ENCODE data around the gene VAMP2.

VAMP2 gene

DNA sequence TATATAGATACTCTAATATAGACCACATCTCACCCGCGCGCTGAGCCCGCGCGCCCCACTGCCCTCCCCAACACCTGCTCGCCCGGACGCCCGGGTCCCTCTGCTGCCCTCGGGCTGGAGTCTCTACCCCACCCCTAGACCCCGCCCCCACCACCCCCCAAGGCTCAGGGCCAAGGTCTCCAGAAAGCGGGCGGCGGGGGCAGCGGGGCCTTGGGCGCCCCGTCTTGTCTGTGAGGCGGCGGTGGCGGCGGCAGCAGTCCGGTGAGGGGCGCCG lies 41.4 kb downstream of the VAMP2 start:
- no peak for DNase-seq

DNA sequence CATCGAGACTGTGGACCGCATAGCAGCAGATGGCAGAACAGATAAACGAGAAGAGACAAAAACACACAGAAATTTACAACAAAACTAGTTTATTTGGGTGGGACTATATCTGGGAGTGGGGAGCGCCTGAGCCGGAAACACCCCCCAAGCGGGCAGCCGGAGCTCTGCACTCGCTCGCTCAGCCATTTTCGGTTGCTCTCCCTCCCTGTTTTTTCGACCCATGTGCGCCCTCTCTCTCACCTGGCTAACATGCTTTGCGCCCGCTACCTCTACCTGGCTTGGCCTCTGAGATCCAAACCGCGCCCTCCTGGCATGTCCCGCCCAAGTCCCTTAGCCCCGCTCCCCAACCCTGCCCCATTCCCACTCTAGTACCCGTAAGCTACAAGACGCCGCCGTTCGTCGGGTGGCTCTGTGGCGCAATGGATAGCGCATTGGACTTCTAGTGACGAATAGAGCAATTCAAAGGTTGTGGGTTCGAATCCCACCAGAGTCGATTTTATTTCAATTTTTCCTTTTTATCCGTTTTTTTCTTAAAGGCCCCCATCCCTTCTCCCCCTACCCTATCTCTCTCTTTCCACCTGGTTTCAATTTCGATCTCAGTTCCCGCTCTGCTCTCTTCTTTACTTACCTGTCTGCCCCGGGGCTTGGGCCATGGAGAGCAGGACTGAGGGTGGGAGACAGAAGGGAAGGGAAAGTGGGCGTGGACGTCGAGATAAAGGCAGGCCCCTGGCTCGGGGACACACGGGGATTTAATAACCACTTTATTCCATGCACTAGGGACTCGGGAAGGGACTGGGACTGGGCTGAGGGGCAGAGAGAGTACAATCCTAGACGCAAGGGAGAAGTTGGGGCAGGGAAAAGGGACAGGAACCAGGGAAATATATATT lies 42.0 kb downstream of the VAMP2 start:
- DNase-seq: peak; percentile 98

DNA sequence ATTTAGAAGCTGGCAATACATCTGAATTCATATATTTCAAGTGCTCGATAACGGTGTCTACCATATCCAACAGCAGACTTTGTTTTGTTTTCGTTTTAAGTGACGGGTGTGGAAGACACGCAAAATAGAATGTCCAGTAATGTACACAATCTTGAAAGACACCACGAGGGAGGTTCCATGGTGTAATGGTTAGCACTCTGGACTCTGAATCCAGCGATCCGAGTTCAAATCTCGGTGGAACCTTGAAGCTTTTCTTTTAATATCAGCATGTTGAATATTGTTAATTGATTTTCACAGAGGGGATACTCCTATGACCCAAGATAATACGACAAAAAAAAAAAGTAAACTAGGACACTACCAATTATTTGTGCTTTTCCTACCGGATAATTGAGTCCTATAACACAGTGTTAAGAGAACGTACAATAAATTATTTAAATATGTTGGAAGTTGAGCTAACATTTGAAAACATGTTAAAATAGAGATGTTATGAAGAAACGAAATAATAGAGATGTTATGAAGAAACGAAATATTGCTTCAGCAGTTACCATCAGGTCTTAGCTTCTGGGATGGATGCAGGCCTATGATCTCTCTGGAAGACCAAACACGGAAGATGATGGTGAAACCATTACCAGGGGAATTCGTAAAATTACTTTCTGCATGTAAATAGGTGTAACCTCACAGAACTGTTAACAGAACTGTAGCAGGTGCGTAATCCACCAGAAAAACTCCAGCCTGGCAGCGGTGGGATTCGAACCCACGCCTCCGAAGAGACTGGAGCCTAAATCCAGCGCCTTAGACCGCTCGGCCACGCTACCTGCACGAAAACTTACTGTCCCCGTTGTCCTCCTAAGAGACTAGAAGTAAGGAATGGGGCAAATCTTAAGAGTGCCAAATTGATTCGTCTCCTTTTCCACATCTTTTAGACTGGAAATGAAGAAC lies 42.9 kb downstream of the VAMP2 start:
- peak; percentile 97 for DNase-seq

DNA sequence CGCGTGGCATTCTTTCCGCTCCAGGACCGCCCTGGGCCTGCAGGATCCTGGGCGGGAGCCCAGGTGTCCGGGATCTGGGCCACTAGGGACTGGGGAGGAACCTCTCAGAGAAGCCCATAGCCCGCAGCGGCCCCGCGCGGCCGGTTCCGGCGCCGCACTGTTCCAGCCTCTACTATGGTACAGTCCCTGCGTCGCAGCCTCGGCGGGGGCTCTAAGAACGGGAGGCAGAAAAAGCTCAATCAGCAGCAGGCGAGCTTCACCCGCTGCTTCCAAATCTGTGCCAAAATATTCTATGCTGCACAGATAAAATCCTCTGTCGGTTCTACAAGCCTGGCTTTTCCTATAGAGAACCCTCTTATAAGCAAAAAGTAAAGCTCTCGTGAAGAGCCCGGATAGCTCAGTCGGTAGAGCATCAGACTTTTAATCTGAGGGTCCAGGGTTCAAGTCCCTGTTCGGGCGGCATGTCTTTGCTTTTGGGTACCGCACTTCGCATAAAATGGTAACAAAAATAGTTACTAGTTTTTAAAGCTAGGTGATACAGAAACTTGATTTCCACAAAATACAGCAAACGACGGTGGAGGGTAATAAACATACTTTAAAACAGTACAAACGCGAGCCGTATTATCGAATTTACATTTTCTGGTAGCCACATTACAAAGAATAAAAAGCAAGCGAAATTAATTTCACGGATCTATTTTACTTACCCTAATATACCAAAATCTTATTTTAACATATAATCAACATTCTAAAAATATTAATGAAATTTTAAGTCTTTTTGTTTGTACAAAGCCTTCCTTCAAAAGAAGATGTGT lies 43.8 kb downstream of the VAMP2 start:
- peak; percentile 93 for DNase-seq

DNA sequence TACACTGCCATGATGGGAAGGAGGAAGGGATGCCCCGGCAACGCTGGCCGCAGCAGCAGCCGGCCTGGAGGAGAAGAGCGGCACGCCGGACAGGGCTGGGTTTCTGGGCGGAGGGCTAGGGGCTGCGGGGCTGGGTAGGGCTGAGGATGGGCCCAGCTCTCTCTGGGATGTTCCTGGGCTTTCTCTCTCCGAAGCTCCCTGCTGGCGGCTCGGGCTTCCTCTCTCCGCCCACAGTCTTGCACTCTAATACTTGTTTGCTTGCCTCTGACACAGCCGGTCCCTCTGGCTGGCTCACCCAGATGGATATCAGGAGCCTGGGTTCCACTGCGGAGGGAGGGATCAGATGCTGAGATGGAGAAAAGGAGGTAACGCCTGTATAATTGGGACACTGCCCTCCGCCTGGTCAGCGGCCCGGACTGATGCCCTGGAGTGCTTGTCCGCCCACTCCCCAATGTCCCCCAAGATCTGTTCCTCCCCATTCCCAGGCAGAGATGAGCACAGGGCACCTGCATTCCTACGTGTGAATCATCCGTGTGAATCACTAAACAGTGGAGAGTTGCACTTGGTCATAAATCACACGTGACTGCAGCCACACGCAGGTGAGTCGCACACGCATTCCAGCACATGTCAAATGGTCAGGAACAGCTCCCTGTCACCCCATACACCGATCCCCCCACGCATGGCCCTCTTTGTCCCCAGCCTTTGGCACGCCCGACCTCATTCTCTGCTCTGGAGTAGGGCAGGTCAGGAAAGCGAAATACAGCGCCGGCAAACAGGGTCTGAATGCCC lies 44.6 kb downstream of the VAMP2 start, which contains the start of gene ALOXE3:
ALOXE3 (minus strand) TSS at position 535 of the 789 bp plus-strand sequence; CDS start at position 11, 524 bp downstream.
- DNase-seq: peak; percentile 85

DNA sequence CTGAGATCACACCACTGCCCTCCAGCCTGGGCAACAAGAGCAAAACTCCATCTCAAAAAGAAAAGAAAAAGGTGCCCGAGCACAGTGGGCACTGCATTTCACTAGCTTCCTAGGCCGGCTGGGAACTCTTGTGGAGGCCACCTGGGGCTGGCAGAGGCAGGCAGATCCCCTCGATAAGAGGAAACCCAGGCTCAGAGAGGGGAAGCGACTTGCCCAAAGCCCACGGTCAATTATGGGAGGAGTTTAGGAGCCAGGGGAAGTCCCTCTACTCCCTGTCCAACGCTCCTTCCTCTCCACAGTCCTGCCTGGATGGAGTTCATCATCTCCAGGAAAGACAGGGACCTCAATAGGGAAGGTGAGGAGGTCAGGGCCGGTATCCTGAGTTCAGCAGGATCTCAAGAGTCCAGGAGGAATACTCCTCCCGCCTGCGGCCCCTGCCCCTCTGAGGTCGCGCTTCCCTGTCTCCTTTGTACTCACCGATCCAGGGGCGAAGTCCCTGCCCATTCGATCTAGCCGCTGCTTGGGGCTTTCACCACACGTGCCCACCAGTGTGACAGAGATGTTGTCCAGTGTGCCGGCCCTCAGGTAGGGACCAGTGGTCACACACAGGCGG lies 45.3 kb downstream of the VAMP2 start:
- DNase-seq: peak; percentile 49

DNA sequence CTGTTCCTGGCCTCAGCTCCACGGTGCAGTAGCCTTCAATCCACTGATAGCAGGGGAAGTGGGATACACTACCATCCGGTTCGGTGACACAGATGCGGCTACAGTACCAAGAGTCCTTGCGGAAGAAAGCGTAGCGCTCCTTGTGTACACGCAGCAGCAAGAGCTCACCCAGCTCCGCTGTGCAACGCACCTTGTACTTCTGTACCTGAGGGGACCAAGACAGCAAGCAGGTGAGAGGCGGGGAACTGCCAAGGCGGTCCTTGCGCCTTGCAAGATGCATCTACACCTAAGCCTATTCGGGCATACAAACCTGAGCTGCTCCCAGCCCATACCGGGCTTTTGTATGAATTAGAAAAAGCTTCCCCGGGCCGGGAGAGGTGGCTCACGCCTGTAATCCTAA lies 46.0 kb downstream of the VAMP2 start:
- DNase-seq: peak; percentile 40

DNA sequence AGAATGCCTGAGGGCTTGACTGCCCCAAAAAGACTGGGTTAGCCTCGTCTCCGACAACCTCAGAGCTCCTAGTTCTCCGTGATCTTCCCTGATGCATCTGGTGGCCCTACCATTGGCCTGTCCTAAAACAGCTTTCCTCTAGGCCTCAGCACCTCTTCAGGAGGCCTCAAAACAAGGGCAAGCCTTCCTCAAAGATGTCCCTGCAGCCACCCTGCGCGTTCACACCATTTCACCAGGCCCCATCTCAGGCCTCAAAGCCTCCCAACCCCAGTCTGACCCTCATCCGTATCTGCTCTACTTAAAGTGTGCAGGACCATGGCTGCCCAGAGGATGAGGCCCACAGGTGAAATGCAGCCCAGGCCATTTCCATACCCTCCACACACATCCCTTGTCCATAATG lies 51.8 kb downstream of the VAMP2 start:
- no peak for DNase-seq

DNA sequence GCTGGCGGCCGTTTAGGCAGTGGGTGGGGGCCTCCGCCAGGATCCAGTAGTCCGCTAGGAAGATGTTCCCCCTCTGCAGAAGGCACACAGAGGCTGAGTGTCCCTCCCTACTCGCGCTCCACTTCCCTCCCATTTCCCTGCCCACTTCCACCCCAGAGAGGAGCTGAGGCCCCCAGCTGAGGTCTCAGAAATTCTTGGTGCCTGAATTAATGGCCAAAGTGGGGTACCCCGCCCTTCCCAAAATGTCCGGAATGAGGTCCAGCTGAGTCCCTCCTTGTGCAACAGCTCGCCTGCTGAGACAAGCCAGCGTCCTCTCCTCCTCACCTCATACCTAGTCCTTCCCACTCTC lies 52.3 kb downstream of the VAMP2 start:
- no peak for DNase-seq

DNA sequence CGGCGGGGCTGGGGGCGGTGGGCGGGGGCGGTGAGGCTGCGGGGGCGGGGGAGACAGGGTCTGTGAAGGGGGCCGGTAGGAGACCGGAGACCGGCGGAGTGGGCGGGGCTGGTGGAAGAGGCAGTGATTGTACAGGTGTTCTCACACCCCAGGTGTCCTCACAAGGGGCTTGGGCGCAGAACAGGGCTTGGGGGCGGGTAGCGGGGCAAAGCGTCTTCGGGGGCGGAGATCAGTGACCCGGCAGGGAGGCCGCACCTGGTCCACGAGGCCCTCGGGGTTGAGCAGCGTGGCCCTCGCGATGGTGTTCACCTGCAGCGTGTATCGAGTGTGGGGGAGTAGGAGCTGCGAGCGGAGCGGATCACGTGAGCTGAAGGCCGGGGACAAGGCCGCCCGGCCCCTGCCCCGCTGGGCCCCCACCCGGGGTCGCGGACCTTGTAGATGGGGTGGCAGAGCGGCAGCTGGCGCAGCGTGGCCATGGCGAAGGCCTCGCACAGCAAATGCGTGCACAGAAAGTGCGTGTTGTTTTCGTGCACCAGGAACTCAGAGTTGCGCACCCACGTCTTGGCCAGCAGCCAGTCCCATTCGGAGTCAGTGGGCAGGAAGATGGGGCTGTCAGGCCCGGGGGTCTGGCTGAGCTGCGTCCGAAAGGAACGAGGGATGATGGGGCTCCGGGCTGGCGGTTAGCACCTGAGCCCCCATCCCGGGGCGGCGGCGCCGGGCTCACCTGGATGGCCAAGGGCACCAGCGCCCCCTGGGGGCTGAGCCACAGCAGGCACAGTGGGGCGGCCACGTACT lies 52.9 kb downstream of the VAMP2 start:
- DNase-seq: peak; percentile 91

Measured in DMS53 (cell line).